ENCODE data around the gene TOR4A. TPM values are rescaled to one million over a fixed set of nuclear protein-coding genes. Genes with fewer than 3 reads are reported as not detected.

TOR4A gene
- total and polyA plus RNA-seq, 9 of the 15 experiments (the other 6 are each of a cell fraction or from before 2014, with no cell fraction given) = 3.9 to 49.2 (median 8.8) TPM

- TF ChIP-seq ARID4B (CRISPR knock-in tag; IDR thresholded peaks at IDR 0.05) = peak; percentile 38; the same call in 1 of the 2 replicates
These were observed 34.3 kb upstream of the TOR4A start (continued) for GRCh38 chr9:137243266-137243625.

- FAIRE-seq (peak; percentile 70), ATAC-seq (peak; percentile 8), DNase-seq (ENCODE audit: extremely low read depth in 1 of 4, low spot score in 3 of 4) (peak in 1 of 4 experiments; percentile 41)
- intact Hi-C loops (cut with micrococcal nuclease) (loop anchor here (5.0 to 10.0 kb wide), 2 partner anchors 58 to 459 kb away; partner anchors contain the start of gene NRARP), in situ Hi-C loops (cut with MboI) (loop anchor here (25.0 kb wide), 1 partner anchor 457 kb away; the partner anchor contains the start of genes CCDC183 and TMEM141)
- peaks cover 47% of the 10 kb centered on the region for H3K79me2 ChIP-seq (ENCODE audit: control insufficient read depth, insufficient read depth, low read length)
- no peak overlapping the region for H3K4me3 ChIP-seq
- no TSS peak for BruUV-seq (replicated peaks)
- peaks cover 4% of the 10 kb centered on the region for H3K9me1 ChIP-seq (ENCODE audit: control insufficient read depth, insufficient read depth, low read length)
- H3K9ac ChIP-seq (ENCODE audit: insufficient read depth in 1 of 2, low read depth in 2 of 2, low read length in 2 of 2) = peak overlapping the region; percentile 17 to 100; a peak in 3 of 4 replicates
- H3K27me3 ChIP-seq (ENCODE audit: control insufficient read depth in 2 of 2, insufficient read depth in 2 of 2, low read length in 2 of 2) = no peaks in the 10 kb centered on the region
- no peaks in the 10 kb centered on the region for H3K9me3 ChIP-seq (replicated peaks; ENCODE audit: control insufficient read depth, insufficient read depth, low read depth, low read length)
- H4K20me1 ChIP-seq (replicated peaks; ENCODE audit: control insufficient read depth, insufficient read depth, low read length) = peaks cover 30% of the 10 kb centered on the region
- ChIA-PET POLR2A (interaction anchor here (0.6 to 6.5 kb wide), 17 partner anchors 10 to 483 kb away, joined by 3 to 221 read pairs (median 4); partner anchors contain the start of genes EXD3, NELFB, NOXA1 and STPG3), CTCF (ENCODE audit: low intra/inter-chr PET ratio) (no interaction called here)
- peaks cover 27% of the 10 kb centered on the region for H3K36me3 ChIP-seq (ENCODE audit: control insufficient read depth, insufficient read depth, low read length)
- H3K4me1 ChIP-seq (replicated peaks in 1 of 2; ENCODE audit: control insufficient read depth in 2 of 2, insufficient read depth in 2 of 2, low read length in 2 of 2) = peaks cover 21 to 79% of the 10 kb centered on the region in 2 experiments; a peak in 4 of 5 replicates
- 52% methylated on average over 15 of the region's 15 CpGs for WGBS (ENCODE audit: insufficient coverage, low coverage, missing lambda C conversion rate)
- H2AFZ ChIP-seq (ENCODE audit: low read depth, low read length) = no peak overlapping the region
- H3K27ac ChIP-seq (ENCODE audit: extremely low read depth, low read depth, low read length) = no peak overlapping the region; the same call in 2 of the 3 replicates
- peak overlapping the region; percentile 47 for H3K4me2 ChIP-seq (ENCODE audit: insufficient read depth, low read length)
- TF ChIP-seq ZNF324 (CRISPR knock-in tag; IDR thresholded peaks at IDR 0.05) (0 out of 2 replicates have a peak, but pooled peaks have one; percentile 26), ZNF551 (CRISPR knock-in tag; IDR thresholded peaks at IDR 0.05) (0 out of 2 replicates have a peak, but pooled peaks have one; percentile 63), ZZZ3 (IDR thresholded peaks at IDR 0.05) (no peak), ZKSCAN1 (IDR thresholded peaks at IDR 0.05; ENCODE audit: low read depth, low read length) (peak; percentile 37; the same call in 1 of the 2 replicates), ZNF133 (CRISPR knock-in tag; IDR thresholded peaks at IDR 0.05) (no peak), TFAP4 (CRISPR knock-in tag; IDR thresholded peaks at IDR 0.05; ENCODE audit: borderline replicate concordance) (peak; percentile 35; the same call in 1 of the 2 replicates), MEF2A (IDR thresholded peaks at IDR 0.05; ENCODE audit: control insufficient read depth, low read depth, low read length) (no peak), ZFP91 (CRISPR knock-in tag; IDR thresholded peaks at IDR 0.05) (no peak), KDM5B (IDR thresholded peaks at IDR 0.05; ENCODE audit: insufficient replicate concordance, low read depth, low read length) (peak; percentile 75), SUPT5H (IDR thresholded peaks at IDR 0.05) (peak; percentile 87)
These were observed 33.7 kb upstream of the TOR4A start for GRCh38 chr9:137243626-137244485.
